T1000 (cell line): Measurements from ENCODE around the gene BTBD9.
"Not testable (repeated sequence)": the region's sequence is repeated elsewhere in the genome, so short reads cannot be mapped to it uniquely, and the experiment has no call there.

Source experiments
- DNase-seq: peaks from one replicate; lab custom pipeline; 2025; ENCODE audit warnings: mixed read lengths; lab: John Stamatoyannopoulos, UW

BTBD9 gene

GRCh38 chr6:38387971-38388370, 251.8 kb downstream of the BTBD9 start:
- no peak for DNase-seq

DNA sequence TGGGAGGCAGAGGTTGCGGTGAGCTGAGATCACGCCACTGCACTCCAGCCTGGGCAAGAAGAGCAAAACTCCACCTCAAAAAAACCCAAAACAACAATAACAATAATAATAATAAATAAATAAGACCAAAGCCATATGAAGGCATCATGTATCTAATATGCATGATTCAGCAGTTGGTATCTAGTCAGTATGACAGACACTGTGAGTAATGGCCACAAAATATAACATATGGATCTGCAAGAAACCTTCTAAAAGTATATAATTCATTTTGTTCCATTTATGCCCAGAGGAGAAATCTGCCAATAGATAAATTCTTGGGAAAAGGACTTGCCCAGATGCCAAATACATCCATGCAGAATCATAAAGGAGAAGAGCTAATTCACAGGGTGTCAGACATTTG, 252.3 kb downstream of the BTBD9 start:
- no peak for DNase-seq

- DNase-seq, result no peak
Observed at GRCh38 chr6:38378801-38379200, 260.9 kb downstream of the BTBD9 start.

DNA sequence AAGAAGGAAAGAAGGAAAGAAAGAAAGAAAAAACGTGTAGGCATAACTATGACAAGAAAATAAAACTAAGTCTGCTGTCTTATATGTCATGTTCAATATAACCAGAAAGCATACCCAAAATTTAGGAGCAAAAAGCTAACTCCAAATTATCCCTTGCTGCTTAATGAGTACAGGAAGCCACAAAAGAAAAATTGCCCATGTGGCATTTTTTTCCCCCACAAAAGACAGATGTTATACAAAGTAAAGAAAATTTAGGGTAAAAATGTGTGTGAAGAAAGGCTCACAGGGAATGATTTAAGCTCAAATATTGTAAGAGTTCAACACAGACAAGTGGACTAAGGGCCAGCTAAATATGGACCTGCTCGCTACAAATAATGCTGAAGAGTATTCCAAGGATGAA, 263.8 kb downstream of the BTBD9 start:
- no peak for DNase-seq

DNA sequence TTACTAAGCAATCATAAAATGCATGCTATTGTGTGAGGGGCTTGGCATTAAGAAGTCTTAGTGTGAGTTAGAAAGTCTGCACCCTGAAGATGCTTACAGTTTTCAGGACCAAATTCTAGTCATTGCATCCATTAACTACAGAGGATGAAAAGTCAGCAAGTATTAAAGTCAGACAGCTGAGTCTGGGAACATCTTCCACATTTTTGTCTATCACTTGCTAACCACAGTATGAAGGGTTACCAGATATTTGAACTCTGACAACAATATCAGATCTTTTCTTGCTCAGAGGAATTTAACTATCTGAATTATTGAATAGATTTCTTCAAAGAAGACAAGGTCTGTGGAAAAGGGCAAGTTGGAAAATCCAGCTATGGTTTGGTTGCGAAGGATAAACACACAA, 264.4 kb downstream of the BTBD9 start:
- DNase-seq, result no peak

DNA sequence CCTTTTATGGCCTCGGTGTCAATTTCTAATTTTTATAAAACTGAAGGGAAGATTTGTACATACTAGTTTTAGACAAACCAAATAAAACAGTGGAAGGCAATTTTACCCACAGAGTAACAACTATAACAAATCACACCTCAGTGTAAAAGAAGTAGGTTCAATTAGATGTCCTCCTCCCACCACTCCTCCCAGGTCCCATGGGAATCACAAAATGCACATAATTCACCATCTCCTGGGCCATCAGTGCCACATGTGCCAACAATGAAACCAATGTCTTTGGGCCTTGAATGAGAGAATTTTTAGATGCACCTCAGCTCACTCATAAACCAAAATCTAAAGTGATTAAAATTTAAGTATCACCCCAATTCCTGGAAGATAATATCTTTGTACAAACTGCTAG, 267.8 kb downstream of the BTBD9 start:
- DNase-seq, result no peak

DNA sequence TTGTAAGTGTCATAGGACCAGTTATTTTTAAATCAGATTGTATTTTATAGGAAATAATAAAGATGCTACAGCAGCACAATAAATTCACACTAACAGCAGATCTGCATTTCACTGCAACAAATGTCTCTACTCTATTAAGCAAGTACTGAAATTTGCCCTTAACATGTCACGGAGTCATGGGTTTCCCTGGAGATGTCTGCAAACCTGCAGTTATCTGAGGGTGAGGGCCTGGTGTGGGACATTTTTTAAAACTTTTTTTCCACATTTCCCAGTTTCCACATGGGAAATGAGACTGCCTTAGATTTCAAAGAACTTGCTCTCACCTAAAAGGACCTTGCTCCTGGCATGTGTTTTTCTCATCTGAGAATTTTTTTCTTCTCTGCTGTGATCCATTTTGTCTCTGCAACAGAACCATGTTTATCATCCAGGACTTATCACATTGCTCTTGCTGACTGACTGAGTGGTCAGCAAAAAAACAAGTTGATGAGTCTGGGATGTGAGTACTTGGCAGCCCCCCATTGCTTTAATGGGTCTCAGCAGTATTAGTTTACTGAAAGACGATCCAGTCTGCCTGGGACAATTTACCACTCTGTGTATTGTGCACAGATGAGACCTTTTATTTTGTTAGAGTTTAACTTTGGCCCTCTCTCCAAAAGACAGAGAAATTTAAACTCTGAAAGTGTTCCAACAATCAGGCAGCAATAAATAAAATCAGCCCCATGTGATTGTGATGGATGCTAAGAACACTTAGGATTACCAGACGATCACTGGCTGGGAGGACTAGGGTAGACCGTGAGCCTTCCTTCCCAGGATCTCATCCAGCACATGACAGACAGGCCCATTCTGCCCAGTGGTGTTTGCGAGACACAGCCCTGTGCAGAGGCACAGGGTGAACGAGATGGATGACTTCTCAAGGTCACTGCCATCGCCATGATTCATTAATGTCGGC, 268.8 kb downstream of the BTBD9 start:
- no peak for DNase-seq

DNA sequence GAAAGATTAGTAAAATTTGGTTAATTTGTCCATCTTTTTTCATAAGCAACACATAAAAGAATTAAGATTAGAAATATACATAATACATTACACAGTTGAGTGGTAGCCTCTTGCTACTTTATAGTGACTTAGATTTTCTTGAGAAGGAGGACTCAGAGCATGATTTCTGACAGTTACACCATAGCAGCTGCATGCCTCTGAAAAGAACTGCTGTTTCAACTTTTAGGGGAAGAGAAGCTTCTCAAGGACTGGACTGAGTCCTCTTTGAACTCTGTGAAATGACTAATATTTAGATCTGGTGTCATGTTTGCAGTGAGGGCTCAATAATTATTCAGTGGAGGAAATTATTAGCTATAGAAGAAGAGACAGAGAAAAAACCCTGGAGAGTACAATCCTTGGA, 272.5 kb downstream of the BTBD9 start:
- DNase-seq, result no peak

- DNase-seq, result no peak
Observed at GRCh38 chr6:38366234-38366633, 273.5 kb downstream of the BTBD9 start.

GRCh38 chr6:38364775-38365174, 275.0 kb downstream of the BTBD9 start:
- no peak for DNase-seq

DNA sequence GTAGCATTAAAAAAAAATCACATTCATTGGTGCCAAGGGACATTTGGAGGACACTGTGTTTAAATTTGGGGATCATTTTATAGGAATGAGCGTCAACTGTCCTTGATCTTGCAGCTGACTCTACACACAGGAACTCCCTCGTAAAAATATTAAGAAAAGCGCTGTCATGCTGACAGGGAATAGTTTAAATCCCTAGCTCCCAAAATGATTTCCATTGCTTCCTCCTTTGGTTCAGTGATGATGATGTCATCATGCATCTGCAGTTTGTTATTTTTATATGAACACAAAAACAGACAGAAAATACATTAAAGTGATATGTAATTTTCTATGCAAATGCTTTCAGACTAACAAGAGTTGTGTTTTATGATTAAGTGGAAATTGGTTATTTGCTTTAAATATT, 275.6 kb downstream of the BTBD9 start:
- no peak for DNase-seq

GRCh38 chr6:38355519-38355918, 284.2 kb downstream of the BTBD9 start:
- no peak for DNase-seq

- no peak for DNase-seq
Observed at GRCh38 chr6:38354905-38355304, 284.8 kb downstream of the BTBD9 start.

DNA sequence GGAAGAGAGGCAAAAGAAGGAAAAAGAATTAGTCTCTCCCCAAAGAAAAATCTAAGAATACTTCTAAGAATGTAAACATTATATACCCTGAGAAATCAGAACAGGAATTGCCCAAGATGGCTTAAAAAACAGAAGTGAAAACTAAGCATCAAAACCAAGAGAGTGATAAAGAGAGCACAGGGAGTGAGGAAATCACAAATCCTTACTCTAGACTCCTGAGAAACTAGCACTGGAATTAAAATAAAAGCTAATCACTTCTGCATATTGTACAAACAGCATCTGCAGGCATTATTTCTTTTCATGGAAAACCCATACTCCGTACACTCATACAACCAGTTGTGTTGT, 285.7 kb downstream of the BTBD9 start:
- DNase-seq, result no peak

GRCh38 chr6:38353310-38354036, 286.3 kb downstream of the BTBD9 start:
- no peak for DNase-seq

DNA sequence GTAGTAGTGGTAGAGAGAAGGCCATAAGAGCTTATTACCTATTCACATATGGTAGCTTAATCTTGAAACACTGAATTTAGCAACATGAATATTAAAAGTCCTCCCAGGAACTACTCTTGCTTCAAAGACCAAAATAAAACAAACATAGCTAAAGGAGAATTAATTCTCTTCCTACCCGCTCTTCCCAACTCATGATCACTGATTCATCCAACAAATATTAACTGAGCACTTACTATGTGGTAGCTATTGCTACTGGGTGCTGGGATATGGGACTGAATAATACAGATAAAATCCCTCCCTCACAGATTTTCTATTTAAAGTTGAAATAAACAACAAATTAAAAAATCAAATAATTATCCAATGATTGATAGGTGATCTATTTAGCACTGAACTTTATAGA, 287.1 kb downstream of the BTBD9 start:
- DNase-seq, result no peak

DNA sequence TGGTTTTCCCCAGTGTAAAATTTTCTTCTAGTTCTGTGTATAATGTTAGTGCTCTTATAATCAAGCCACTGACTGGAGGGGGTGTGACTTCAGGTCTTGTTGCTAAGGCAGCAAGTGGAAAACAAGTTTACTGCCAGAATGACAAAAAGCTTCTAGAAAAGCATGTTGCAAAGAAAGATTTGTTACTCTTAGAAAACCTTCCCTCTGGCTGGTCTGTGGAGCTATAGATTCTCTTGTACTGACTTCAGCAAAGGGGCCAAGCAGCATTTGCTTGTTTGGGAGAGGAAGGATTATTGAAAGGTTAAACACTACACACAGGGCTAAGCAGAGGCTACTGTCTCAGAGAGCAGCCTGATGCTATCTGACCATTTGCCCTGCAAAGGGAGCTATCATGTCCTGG, 288.8 kb downstream of the BTBD9 start:
- no peak for DNase-seq

DNA sequence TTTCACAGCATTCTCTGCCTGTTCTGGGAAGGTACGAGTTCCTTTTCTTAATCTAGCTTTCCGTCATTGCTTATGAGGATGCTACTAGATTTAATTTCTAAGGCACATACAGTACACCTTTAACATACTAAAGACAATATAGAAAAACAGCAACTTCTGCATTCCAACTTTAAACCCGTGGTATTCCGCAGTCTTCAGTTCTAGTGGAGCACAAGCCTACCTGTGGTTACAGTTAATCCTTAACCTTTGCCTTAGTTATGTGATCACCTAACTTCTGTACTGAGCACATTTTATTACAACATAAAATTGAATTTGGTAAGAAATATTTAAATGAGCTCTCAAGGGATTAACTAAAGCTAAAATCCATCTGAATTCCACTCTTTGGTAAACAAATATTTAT, 289.5 kb downstream of the BTBD9 start:
- DNase-seq, result no peak

DNA sequence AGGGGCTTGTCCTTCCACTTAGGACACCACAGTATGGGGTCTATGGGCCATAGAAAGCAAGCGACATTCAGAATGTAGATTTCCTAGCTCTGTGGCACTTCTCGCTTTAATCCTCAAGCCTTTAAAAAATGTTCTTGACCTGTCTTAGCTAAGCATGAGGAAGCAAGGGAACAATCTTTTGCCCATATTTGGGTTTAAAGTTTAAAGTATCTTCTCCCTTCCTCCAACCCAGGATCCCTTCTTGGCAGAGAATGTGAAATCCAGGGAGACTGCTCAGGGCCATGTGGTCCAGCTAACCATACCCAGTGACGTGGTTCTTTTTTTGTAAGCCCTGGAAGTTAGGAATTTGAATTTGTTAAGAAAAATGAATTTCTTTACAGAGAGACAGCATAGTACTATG, 289.9 kb downstream of the BTBD9 start:
- DNase-seq, result no peak

DNA sequence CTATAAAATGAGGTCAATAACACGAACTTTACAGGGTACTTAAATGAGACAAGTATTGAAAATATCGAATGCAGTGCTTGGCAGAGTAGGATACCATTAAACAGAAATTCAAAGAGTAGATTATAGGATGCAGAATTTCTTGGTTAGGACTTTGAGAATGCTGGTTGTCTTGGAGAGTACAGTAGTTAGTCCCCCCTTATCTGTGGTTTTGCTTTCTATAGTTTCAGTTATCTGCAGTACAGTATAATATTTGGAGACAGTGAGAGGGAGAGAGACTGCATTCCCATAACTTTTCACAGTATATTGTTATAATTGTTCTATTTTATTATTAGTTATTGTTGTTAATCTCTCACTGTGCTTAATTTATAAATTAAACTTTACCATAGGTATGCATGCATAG, 290.5 kb downstream of the BTBD9 start:
- no peak for DNase-seq

- DNase-seq, result no peak
Observed at GRCh38 chr6:38348371-38348770, 291.4 kb downstream of the BTBD9 start.

GRCh38 chr6:38347829-38348228, 291.9 kb downstream of the BTBD9 start:
- not testable (repeated sequence) for DNase-seq

GRCh38 chr6:38346291-38347079, 293.2 kb downstream of the BTBD9 start:
- DNase-seq, result no peak
